Left lung (tissue), 10 donors: Measurements from ENCODE around the gene INHBC. TPM values are rescaled to one million over a fixed set of nuclear protein-coding genes. Genes with fewer than 3 reads are reported as not detected.

Source experiments
- ATAC-seq: fragments of 200-7000 bp; cut with Tn5 transposase; one replicate; pipeline ENCODE4 v1.9.1; 2020; ENCODE audit warnings: moderate library complexity
- DNase-seq, 4 donors: peaks; one replicate each; pipeline ENCODE4 v3.0.0-alpha.2; 2013 to 2020
- H3K27ac ChIP-seq, 2 donors: fragments of 200-600 bp; sonication (generic) in 1 of 2; one replicate each; pipeline versions ENCODE4 v1.5.0 to v1.8.0; 2020 to 2021
- H3K27me3 ChIP-seq, 2 donors: fragments of 200-600 bp; sonication (generic) in 1 of 2; one replicate each; pipeline versions ENCODE4 v1.5.0 to v1.8.0; 2020 to 2021
- H3K36me3 ChIP-seq, 2 donors: fragments of 200-600 bp; sonication (generic) in 1 of 2; one replicate each; pipeline versions ENCODE4 v1.5.0 to v1.8.0; 2020 to 2021
- H3K4me1 ChIP-seq, 2 donors: fragments of 200-600 bp; one replicate each; pipeline ENCODE4 v1.8.0; 2021
- H3K4me3 ChIP-seq, 2 donors: fragments of 200-600 bp; sonication (generic) in 1 of 2; one replicate each; pipeline versions ENCODE4 v1.5.0 to v1.8.0; 2020 to 2021; ENCODE audit warnings: mild to moderate bottlenecking in 1 of 2
- H3K9me3 ChIP-seq, 2 donors: fragments of 200-600 bp; sonication (generic) in 1 of 2; one replicate each; pipeline versions ENCODE4 v1.5.0 to v1.8.0; 2020 to 2021
- intact Hi-C, 2 donors: fragments of 100-400 bp; cut with DNase I; formaldehyde crosslinking; loops; one replicate each; pipeline versions ENCODE4 v1.11.2 to v1.14.2; 2022
- polyA plus RNA-seq, 6 donors: library from polyadenylated mRNA; unstranded; fragments of 120-200 nt; gene quantifications; one replicate each; pipeline ENCODE4 v1.2.1, GENCODE V29; 2013; ENCODE audit not compliant: insufficient read length in 6 of 6
- total RNA-seq, 2 donors: library from RNA; stranded (reverse); fragmentation: NEBNext Ultra II Directional; extraction: Animal tissue kit (Norgen Biotek cat#: 25700); gene quantifications; one replicate each; pipeline ENCODE4 v1.2.1, GENCODE V29; 2021
- TF ChIP-seq, protein P1 (sequence below), 2 donors: fragments of 200-600 bp; sonication (generic) in 1 of 2; IDR thresholded peaks; one replicate each; pipeline versions ENCODE4 v1.5.0 to v1.8.0; 2021; ENCODE audit warnings: antibody characterized with exemption in 2 of 2
- donor health status: DM: no; HTN: yes; CAD: no.
- donor health status: DM: no; HTN: no; CAD: no.

INHBC gene
- total and polyA plus RNA-seq, 8 donors: 0.16 to 0.29 (median 0.24) TPM; not detected in 3

- intact Hi-C loops: loop anchor here in 1 of 2 donors (10.0 kb wide), 1 partner anchor 194 kb away; no protein-coding TSS in a partner anchor
- Histone ChIP-seq H3K4me1 (peaks cover 6 to 45% of the 10 kb centered on the region in 2 donors), H3K36me3 (no peaks in the 10 kb centered on the region), H3K27me3 (peaks cover 3 to 56% of the 10 kb centered on the region in 2 donors), H3K9me3 (no peaks in the 10 kb centered on the region), H3K27ac (peak overlapping the region; percentile 73 to 87), H3K4me3 (peak overlapping the region; percentile 68 to 69)
- TF ChIP-seq, protein P1, sequence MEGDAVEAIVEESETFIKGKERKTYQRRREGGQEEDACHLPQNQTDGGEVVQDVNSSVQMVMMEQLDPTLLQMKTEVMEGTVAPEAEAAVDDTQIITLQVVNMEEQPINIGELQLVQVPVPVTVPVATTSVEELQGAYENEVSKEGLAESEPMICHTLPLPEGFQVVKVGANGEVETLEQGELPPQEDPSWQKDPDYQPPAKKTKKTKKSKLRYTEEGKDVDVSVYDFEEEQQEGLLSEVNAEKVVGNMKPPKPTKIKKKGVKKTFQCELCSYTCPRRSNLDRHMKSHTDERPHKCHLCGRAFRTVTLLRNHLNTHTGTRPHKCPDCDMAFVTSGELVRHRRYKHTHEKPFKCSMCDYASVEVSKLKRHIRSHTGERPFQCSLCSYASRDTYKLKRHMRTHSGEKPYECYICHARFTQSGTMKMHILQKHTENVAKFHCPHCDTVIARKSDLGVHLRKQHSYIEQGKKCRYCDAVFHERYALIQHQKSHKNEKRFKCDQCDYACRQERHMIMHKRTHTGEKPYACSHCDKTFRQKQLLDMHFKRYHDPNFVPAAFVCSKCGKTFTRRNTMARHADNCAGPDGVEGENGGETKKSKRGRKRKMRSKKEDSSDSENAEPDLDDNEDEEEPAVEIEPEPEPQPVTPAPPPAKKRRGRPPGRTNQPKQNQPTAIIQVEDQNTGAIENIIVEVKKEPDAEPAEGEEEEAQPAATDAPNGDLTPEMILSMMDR (IDR thresholded peaks at IDR 0.05): peak; percentile 94 to 95
- ATAC-seq (peak; percentile 85), DNase-seq (peak; percentile 94 to 98 (median 98))
These were observed 24.6 kb downstream of the INHBC start for GRCh38 chr12:57459055-57459749.

- peak in 1 of 4 donors; percentile 46 for DNase-seq
- ATAC-seq: no peak
- TF ChIP-seq, protein P1 (IDR thresholded peaks at IDR 0.05): no peak
These were observed 25.3 kb downstream of the INHBC start, which contains the start of gene GLI1 for GRCh38 chr12:57459750-57460467. GLI1 (plus strand) TSS chr12:57459785; CDS start chr12:57463692, 3,907 bp downstream.

GRCh38 chr12:57460468-57460784 is 25.8 kb downstream of the INHBC start:
- intact Hi-C loops: no loop called here
- ATAC-seq (no peak), DNase-seq (no peak)
- TF ChIP-seq, protein P1 (IDR thresholded peaks at IDR 0.05): no peak
- no peaks in the 10 kb centered on the region for H3K36me3 ChIP-seq
- H3K4me1 ChIP-seq: peaks cover 6 to 45% of the 10 kb centered on the region in 2 donors
- no peaks in the 10 kb centered on the region for H3K9me3 ChIP-seq
- H3K4me3 ChIP-seq: peak overlapping the region; percentile 68 to 69
- H3K27me3 ChIP-seq: peaks cover 3 to 58% of the 10 kb centered on the region in 2 donors
- H3K27ac ChIP-seq: peak overlapping the region in 1 of 2 donors; percentile 87

More at GRCh38 chr12:57459750-57460467, 25.3 kb downstream of the INHBC start, which contains the start of gene GLI1:
- intact Hi-C loops: loop anchor here in 1 of 2 donors (10.0 kb wide), 1 partner anchor 195 kb away; no protein-coding TSS in a partner anchor
- H3K36me3 ChIP-seq: no peaks in the 10 kb centered on the region
- peak within 1 kb of the TSS; percentile 68 to 69 for H3K4me3 ChIP-seq
- H3K27me3 ChIP-seq: peaks cover 3 to 62% of the 10 kb centered on the region in 2 donors
- no peaks in the 10 kb centered on the region for H3K9me3 ChIP-seq
- H3K27ac ChIP-seq: peak within 1 kb of the TSS; percentile 73 to 87
- H3K4me1 ChIP-seq: peaks cover 6 to 45% of the 10 kb centered on the region in 2 donors

DNA sequence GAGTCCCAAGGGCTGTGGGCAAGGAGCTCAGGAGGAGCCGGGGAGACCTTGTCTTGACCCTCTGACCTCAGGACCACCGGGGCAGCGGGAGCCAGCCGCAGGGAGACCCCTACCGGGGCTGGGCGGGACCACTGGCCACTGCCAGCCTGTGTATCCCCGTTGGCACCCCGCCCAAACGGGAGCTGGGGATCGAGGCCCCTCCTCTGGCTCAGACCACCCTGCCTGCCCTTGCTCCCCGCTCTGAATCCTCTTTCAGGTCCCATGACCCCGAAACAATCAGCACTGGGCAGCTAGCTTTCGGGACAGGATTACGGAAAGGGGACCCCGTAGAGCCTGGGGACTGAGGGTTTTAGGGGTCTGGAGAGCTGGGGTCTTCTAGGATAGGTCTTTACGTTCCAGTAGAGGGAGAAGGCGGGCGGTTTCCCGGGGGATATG is 26.3 kb downstream of the INHBC start:
- peak overlapping the region in 1 of 2 donors; percentile 87 for H3K27ac ChIP-seq
- no peaks in the 10 kb centered on the region for H3K9me3 ChIP-seq
- no peaks in the 10 kb centered on the region for H3K36me3 ChIP-seq
- intact Hi-C loops: no loop called here
- TF ChIP-seq, protein P1 (IDR thresholded peaks at IDR 0.05): no peak
- H3K27me3 ChIP-seq: peaks cover 3 to 54% of the 10 kb centered on the region in 2 donors
- DNase-seq (peak in 1 of 4 donors; percentile 64), ATAC-seq (no peak)
- H3K4me3 ChIP-seq: peak overlapping the region; percentile 68 to 69
- H3K4me1 ChIP-seq: peaks cover 6 to 45% of the 10 kb centered on the region in 2 donors
